SK-N-SH (cell line): ENCODE measurements around the gene ATP6V1G1.

Experiments used
- CTCF ChIP-seq: fragments of 200-600 bp; sonication (generic); IDR thresholded peaks from 2 replicates; pipeline ENCODE4 v1.6.1; 2017; ENCODE audit warnings: antibody characterized with exemption, mild to moderate bottlenecking, moderate library complexity
- JUND ChIP-seq: IDR thresholded peaks from 2 replicates; pipeline ENCODE4 v1.4.0; 2012
- USF2 ChIP-seq: fragments of 150-350 bp; IDR thresholded peaks from 2 replicates; pipeline ENCODE4 v1.6.1; 2017; ENCODE audit warnings: antibody characterized with exemption, low read length, low read depth, borderline replicate concordance

- TF ChIP-seq USF2: no peak
- no peak for TF ChIP-seq CTCF
- no peak for TF ChIP-seq JUND
Measured at GRCh38 chr9:114560956-114561355, 26.6 kb upstream of the ATP6V1G1 start.
